ENCODE results near the gene SNU13.
"Not testable (repeated sequence)": the region's sequence is repeated elsewhere in the genome, so short reads cannot be mapped to it uniquely, and the experiment has no call there.

SNU13 gene

DNA sequence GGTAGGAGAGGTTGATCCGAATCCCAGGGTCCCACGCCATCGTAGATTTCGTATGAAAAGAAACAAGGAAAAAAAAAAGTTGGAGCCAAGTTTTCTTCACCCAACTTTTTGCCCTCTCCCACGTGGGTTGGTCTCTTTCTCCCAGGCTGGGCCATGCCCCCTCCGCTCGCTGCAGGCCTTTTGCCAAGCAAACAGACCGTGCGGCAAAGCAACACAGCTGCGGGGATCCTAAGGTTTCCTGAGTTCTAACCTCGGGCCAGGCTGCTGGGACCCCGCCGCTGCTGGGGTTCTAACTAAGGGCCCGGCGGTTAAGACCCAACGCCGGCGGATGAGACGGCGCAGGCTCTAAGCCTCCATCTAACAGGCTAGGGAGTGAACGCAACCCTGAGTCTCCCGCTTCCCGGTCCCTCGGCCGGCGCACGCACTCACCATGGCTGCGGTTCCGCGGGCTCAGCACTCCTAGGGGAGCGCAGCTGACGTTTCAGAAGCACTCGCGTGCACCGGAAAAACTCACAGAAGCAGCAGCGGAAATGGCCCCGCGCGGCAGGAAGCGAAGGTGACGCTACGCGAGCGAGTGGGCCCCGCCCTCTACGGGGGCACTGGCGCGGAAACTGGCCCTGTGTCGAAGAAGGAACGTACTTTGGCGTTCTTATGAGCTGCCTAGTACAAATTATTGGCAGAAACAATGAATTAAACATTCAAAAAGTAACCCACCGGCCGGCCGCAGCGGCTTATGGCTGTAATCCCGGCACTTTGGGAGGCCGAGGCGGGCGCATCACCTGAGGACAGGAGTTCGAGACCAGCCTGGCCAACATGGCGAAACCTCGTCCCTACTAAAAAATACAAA, at the start of gene SNU13:
Gene SNU13, minus strand, starts transcription at position 503 of the 847 bp plus-strand sequence. Its CDS starts 71 bp downstream, at position 432.
- peak; percentile 94 for DNase-seq

GRCh38 chr22:41733241-41733640, 44.6 kb upstream of the SNU13 start:
- DNase-seq = not testable (repeated sequence)

GRCh38 chr22:41732096-41732772, 43.6 kb upstream of the SNU13 start:
- no peak for DNase-seq

DNA sequence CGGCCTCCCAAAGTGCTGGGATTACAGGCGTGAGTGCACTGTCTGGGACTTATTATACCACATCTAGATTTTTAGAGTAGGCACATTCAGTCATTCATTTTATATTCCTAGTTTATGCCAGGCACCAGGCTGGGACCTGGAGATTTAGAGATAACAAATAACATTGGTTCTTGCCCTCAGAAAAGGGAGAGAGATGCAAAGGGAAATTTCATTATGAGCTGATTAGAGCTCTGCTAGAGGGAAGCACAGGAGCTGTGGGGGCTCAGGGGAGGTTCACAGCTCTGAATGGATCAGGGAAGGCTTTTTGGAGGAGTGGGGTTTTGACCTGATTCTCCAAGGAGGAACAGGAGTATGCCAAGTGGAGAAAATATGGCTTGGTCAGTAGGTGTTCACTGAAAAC, 42.9 kb upstream of the SNU13 start:
- no peak for DNase-seq

DNA sequence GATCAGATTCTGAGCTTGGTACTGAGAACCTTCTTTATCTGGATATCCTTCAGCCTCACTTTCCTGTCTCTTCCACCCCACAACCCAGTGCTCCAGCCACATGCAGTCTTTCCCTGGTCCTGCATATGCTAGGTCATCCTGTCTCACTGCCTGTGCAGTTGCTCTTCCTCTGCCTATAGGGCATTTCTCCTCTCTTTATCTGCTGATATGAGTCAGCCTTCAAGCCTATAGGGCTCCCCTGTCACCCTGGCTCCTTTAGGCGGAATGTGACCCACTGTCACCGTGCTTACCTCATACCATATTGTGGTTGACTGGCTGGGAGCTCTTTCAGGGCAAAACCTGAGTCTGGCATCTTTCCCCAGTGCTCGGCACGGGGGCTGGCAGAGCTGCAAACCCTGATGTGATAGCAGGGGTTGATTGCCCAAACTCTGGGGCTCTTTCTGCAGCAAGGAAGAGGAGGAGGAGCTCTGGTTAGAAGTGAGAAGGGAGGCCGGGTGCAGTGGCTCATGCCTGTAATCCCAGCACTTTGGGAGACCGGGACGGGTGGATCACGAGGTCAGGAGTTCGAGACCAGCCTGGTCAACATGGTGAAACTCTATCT, 36.9 kb upstream of the SNU13 start:
- no peak for DNase-seq

DNA sequence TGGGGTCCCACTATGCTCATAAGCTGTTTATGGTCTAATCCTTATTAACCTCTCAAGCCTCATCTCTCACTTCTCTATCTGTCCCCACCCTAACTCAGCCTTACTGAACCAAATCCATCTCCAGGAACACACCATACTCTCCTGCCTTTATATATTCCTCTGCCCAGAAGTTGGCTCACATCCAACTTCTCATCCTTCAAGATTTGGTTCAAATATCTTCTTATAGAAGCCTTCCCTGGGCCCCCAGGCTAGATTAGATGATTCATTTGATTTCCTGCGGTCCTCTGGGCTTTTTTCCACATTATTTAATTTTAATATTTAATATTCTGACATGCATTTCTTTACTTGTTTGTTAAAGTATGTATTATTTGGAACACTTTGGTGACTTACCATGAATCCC, 33.8 kb upstream of the SNU13 start:
- no peak for DNase-seq

DNA sequence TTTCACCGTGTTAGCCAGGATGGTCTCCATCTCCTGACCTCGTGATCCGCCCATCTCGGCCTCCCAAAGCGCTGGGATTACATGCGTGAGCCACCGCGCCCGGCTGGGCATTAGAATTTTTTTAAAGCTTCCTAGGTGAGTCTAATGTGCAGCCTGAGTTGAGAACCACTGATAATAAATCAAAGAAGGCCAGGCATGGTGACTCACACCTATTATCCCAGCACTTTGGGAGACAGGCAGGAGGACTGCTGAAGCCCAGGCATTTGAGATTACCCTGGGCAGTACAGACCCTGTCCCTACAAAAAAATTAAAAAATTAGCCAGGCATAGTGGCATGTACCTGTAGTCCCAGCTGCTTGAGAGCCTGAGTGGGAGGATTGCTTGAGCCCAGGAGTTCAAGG, 24.3 kb upstream of the SNU13 start:
- no peak for DNase-seq

DNA sequence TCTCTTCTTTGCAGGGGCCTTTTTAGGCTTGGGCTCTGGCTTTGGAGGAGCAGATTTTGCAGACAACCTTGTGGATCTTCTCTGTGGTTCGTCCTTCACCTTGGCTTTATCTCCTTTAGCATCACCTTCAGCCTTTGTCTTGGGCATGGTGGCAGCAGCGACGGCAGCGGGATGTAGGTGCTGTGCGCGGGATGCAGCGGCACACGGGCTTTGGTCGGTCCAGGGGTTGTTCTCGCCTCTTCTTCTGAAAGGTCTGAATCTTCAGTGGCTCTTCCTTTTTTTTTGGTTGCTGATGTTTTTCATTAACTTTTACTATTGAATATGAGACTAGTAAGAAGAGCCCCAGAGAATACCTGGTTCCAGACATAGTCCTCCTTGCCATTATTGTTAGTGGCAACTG, 20.7 kb upstream of the SNU13 start:
- no peak for DNase-seq

DNA sequence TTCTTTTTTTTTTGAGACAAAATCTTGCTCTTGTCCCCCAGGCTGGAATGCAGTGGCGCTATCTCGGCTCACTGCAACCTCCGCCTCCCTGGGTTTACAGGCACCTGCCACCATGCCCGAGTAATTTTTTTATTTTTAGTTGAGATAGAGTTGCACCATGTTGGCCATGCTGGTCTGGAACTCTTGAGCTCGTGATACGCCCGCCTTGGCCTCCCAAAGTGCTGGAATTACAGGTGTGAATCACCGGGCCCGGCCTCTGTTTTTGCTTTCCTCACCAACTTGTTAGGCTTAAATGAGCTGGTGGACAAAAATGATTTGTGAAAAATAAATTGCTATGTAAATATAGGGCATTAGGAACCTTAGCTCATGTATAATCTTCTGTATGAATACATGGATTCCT, 14.1 kb upstream of the SNU13 start:
- DNase-seq = no peak

GRCh38 chr22:41700108-41700364, 11.4 kb upstream of the SNU13 start:
- no peak for DNase-seq

DNA sequence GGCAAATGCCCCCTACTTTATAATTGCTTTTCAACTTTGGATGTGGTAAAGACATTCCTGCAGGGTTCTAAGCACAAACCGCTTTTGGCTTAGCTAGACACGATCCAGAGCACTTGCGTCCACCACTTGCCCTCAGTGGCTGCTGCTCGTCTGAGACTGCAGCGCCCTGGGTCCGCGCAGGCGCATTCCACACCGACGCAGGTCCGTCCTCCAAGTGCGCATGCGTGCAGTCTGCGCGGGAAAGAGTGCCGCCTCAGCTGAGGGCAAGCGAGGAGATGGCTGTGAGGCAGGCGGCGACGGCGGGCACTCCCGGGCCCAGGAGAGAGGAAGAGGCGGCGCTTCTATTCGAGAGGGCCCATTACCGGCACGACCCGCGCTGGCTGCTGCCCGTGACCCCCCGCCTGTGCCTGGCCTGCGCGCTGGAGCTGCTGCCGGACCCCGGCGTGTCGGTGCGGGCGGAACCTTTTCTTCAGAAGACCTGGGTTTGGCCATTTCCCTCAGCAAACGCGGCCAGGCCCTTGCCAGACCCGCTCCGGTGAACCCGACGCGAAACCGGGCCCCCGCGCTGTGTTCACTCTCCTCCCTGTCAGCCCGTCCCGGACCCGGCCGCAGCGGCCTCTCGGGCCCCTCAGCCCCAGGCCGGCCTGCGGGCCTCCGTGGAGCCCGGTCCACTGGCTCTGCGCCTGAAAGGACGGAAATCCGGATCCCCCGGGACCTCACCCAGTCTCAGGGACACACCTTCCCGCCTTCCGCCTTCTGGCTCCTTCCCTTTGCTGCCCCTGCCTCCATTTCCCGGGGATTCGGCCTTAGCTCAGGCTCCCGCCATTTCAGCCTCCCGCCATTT, 10.8 kb upstream of the SNU13 start, which contains the start of gene MEI1:
Gene MEI1, plus strand, starts transcription at position 240 of the 844 bp plus-strand sequence. Its CDS starts 36 bp downstream, at position 276.
- DNase-seq = peak; percentile 95

GRCh38 chr22:41697126-41697775, 8.6 kb upstream of the SNU13 start:
- DNase-seq = peak; percentile 97

GRCh38 chr22:41696703-41697102, 8.0 kb upstream of the SNU13 start:
- no peak for DNase-seq

- no peak for DNase-seq
Measured at GRCh38 chr22:41695211-41695610, 6.5 kb upstream of the SNU13 start.

DNA sequence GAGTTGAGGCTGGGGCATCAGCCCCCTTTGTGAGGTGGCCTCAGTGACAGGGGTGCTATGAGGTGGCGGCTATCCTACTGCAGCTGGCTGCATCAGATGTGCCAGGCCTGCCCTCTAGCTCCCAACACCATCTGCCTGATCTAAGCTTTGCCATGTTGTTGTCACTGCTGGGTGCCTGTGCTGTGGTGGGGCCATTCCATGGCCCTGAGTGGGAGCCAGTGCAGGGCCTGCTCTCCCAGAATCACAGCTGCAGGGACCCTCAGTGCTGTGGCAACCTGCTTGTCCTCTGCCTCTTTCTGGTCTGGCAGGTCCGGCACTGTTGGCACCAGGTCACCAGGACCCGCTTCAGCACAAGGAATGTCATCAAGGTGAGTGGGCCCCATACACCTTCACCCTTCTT, 1.8 kb upstream of the SNU13 start:
- DNase-seq = no peak

GRCh38 chr22:41687901-41688364, 734 bp downstream of the SNU13 start:
- DNase-seq = peak; percentile 39

- DNase-seq = not testable (repeated sequence)
Measured at GRCh38 chr22:41686890-41687289, 1.8 kb downstream of the SNU13 start.

DNA sequence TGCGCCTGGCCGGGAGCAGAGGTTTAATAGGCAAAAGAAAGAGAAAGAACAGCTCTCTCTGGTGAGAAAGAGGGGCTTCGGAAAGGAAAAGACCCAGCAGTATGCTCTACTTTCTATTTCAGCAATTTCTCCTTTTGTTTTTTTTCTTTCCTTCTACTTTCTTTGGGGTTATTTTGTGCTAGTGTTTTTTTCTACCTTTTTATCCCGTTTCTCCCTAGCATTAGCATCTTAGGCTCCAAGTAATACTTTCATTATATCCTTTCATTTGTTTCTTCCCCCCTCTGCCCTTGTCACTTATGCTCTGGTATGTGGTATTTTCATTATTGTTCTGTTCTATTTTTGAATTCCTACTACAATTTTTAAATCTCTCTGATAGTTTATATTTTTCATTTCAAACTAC, 4.5 kb downstream of the SNU13 start:
- DNase-seq = no peak

DNA sequence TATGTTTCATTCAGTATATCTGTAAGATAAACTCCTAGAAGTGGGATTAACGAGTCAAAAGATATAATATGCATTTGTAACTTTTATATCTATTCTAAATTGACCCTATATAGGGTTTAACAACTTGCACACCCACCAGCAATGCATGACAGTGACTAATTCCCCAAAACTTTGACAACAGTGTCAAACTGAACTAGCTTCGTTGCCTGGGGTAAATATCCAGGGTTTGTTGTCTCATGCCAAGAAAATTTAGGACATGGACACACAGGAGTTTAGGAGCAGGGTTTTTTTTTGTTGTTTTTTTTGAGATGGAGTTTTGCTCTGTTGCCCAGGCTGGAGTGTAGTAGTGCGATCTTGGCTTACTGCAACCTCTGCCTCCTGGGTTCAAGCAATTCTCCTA, 5.1 kb downstream of the SNU13 start:
- DNase-seq = no peak

DNA sequence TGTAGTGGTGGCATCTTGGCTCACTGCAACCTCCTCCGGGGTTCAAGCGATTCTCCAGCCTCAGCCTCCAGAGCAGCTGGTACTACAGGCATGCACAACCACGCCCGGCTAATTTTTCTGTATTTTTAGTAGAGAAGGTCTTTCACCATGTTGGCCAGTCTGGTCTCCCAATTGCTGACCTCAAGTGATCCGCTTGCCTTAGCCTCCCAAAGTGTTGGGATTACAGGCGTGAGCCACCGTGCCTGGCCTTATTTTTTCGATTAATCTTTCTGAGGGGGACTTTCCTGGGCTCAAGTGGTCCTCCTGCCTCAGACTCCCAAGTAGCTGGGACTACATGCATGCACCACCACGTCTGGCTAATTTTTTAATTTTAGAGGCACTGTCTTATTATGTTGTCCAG, 5.6 kb downstream of the SNU13 start:
- no peak for DNase-seq

GRCh38 chr22:41682033-41682807, 6.4 kb downstream of the SNU13 start:
- DNase-seq = peak; percentile 83

DNA sequence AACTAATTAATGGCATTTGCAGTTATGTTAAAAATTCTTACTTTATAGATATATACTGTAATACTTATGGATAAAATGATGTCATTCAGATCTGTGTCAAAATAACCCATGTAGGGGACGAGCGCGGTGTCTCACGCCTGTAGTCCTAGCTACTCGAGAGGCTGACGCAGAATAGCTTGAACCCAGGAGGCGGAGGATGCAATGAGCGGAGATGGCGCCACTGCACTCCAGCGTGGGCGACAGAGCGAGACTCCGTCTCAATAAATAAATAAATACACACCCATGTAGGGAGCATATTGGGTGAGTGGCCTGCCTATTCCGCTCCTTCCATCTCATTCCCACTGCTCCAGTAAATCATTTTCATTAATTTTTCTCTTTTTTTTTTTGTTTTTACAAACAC, 7.1 kb downstream of the SNU13 start:
- no peak for DNase-seq

All from CD4-positive, alpha-beta T cell treated with Interleukin-17A for 4 hours (primary cell).